ENCODE data around the gene SCFD1.

GRCh38 chr14:30573966-30574365, 48.2 kb upstream of the SCFD1 start:
- TF ChIP-seq CTCF (conservative IDR thresholded peaks at IDR 0.05 in 1 of 2, IDR thresholded peaks at IDR 0.05 in 1 of 2; ENCODE audit: low read depth in 1 of 2, low read length in 2 of 2) (no peak), EZH2 (IDR thresholded peaks at IDR 0.05; ENCODE audit: low read length, missing control alignments) (no peak)

Data from fibroblast of lung (primary cell).